Body of pancreas (tissue), 4 donors: ENCODE measurements around the gene MROH2A. TPM values are rescaled to one million over a fixed set of nuclear protein-coding genes. Genes with fewer than 3 reads are reported as not detected.
"Not testable (repeated sequence)": the region's sequence is repeated elsewhere in the genome, so short reads cannot be mapped to it uniquely, and the experiment has no call there.

ENCODE experiments used
- ATAC-seq: fragments of 150-250 bp; one replicate; pipeline ENCODE4 v1.9.1; 2016
- DNase-seq, 4 donors: peaks; one replicate each; pipeline ENCODE4 v3.0.0-alpha.2; 2019
- H3K27ac ChIP-seq, 4 donors: fragments of 200-600 bp; sonication (generic); 1 replicate in 3 of 4; 2 replicates in 1 of 4; pipeline versions ENCODE4 v1.5.1 to v1.6.1; 2016 to 2019; ENCODE audit warnings: mild to moderate bottlenecking in 1 of 4, mixed read lengths in 1 of 4, moderate library complexity in 1 of 4
- H3K27me3 ChIP-seq, 2 donors: fragments of 200-600 bp; sonication (generic); one replicate each; pipeline ENCODE4 v1.6.0; 2016; ENCODE audit warnings: mild to moderate bottlenecking in 1 of 2
- H3K36me3 ChIP-seq, 2 donors: fragments of 200-600 bp; sonication (generic); replicated peaks in 1 of 2; 2 replicates each; pipeline ENCODE4 v1.5.1; 2016; ENCODE audit warnings: low read depth in 2 of 2; ENCODE audit not compliant: insufficient read depth in 1 of 2
- H3K4me1 ChIP-seq: fragments of 200-600 bp; sonication (generic); one replicate; pipeline ENCODE4 v1.6.0; 2016
- H3K4me3 ChIP-seq, 2 donors: fragments of 200-600 bp; sonication (generic); 1 replicate in 1 of 2; 2 replicates in 1 of 2; pipeline ENCODE4 v1.5.1; 2016 to 2019
- H3K9me3 ChIP-seq, 3 donors: fragments of 200-600 bp; sonication (generic); 1 replicate in 2 of 3; 2 replicates in 1 of 3; pipeline ENCODE4 v1.5.1; 2016
- CTCF ChIP-seq, 7 experiments: fragments of 450-650 bp in 4 of 7; fragments of 200-600 bp in 3 of 7; sonication (generic) in 3 of 7; IDR thresholded peaks; one replicate each; pipeline ENCODE4 v1.5.1; 2016 to 2019; ENCODE audit warnings: antibody characterized with exemption in 7 of 7
- POLR2A ChIP-seq, 3 donors: fragments of 450-650 bp; IDR thresholded peaks; one replicate each; pipeline ENCODE4 v1.6.1; 2016; ENCODE audit warnings: antibody characterized with exemption in 3 of 3, mild to moderate bottlenecking in 2 of 3
- WGBS, 2 donors: methylation state at CpG; one replicate each; pipeline ENCODE4 v1.1.5; 2017; 5-methylcytosine and 5-hydroxymethylcytosine counted together
- intact Hi-C: fragments of 100-400 bp; cut with DNase I; formaldehyde crosslinking; loops from one replicate; pipeline ENCODE4 v1.15.1; 2023
- total RNA-seq, 2 donors: library from RNA; depleted of rRNA; stranded (reverse); fragments of >200 nt; gene quantifications; one replicate each; pipeline ENCODE4 v1.1.0, GENCODE V29; 2016

The MROH2A gene
- total RNA-seq, 2 donors from 2014 or later: not detected

GRCh38 chr2:233745073-233745755 lies 32.9 kb upstream of the MROH2A start:
- no peak overlapping the region for H3K27ac ChIP-seq
- ATAC-seq (no peak), DNase-seq (no peak)
- no peaks in the 10 kb centered on the region for H3K27me3 ChIP-seq
- no peaks in the 10 kb centered on the region for H3K36me3 ChIP-seq
- no peak overlapping the region for H3K4me3 ChIP-seq
- H3K4me1 ChIP-seq: no peaks in the 10 kb centered on the region
- whole genome bisulfite sequencing, 2 donors: 58 to 59% methylated on average over 5 of the region's 5 CpGs
- TF ChIP-seq POLR2A (IDR thresholded peaks at IDR 0.05) (no peak), CTCF (IDR thresholded peaks at IDR 0.05) (no peak)
- H3K9me3 ChIP-seq: no peaks in the 10 kb centered on the region
- intact Hi-C loops: no loop called here

- H3K4me1 ChIP-seq, intact Hi-C loops, ATAC-seq, H3K9me3 ChIP-seq, H3K27me3 ChIP-seq, H3K4me3 ChIP-seq, H3K36me3 ChIP-seq, DNase-seq: not testable (repeated sequence)
- peak overlapping the region in 2 of 4 donors; percentile 15 to 16 for H3K27ac ChIP-seq
- 60 to 70% methylated on average over 2 of the region's 2 CpGs for WGBS, 2 donors
Observed at GRCh38 chr2:233745838-233746237, 32.3 kb upstream of the MROH2A start.

- DNase-seq: no peak
- 45 to 54% methylated on average over 10 of the region's 10 CpGs for WGBS, 2 donors
Observed at GRCh38 chr2:233746475-233747282, 31.5 kb upstream of the MROH2A start.

GRCh38 chr2:233747283-233747544 lies 30.9 kb upstream of the MROH2A start:
- ATAC-seq: no peak
- no peak for DNase-seq
- WGBS, 2 donors: 83 to 86% methylated on average over 6 of the region's 6 CpGs

More at GRCh38 chr2:233746475-233747282, 31.5 kb upstream of the MROH2A start:
- H3K9me3 ChIP-seq: peaks cover 0 to 10% (median 0%) of the 10 kb centered on the region in 3 donors
- no peaks in the 10 kb centered on the region for H3K4me1 ChIP-seq
- H3K27me3 ChIP-seq: no peaks in the 10 kb centered on the region
- TF ChIP-seq CTCF (IDR thresholded peaks at IDR 0.05): no peak
- no peak for TF ChIP-seq POLR2A (IDR thresholded peaks at IDR 0.05)
- intact Hi-C loops: no loop called here
- peak overlapping the region in 2 of 4 donors; percentile 15 to 16 for H3K27ac ChIP-seq
- no peaks in the 10 kb centered on the region for H3K36me3 ChIP-seq
- H3K4me3 ChIP-seq: no peak overlapping the region
- ATAC-seq: peak; percentile 84

GRCh38 chr2:233750689-233751088 lies 27.4 kb upstream of the MROH2A start:
- H3K27ac ChIP-seq, DNase-seq, intact Hi-C loops, H3K4me1 ChIP-seq, ATAC-seq, H3K4me3 ChIP-seq, H3K27me3 ChIP-seq, H3K9me3 ChIP-seq, H3K36me3 ChIP-seq: not testable (repeated sequence)
- 70 to 79% methylated on average over 2 of the region's 2 CpGs for WGBS, 2 donors

More at GRCh38 chr2:233747283-233747544, 30.9 kb upstream of the MROH2A start:
- Histone ChIP-seq H3K36me3 (no peaks in the 10 kb centered on the region), H3K4me1 (no peaks in the 10 kb centered on the region), H3K27me3 (no peaks in the 10 kb centered on the region), H3K27ac (no peak overlapping the region), H3K4me3 (no peak overlapping the region), H3K9me3 (peaks cover 0 to 10% (median 0%) of the 10 kb centered on the region in 3 donors)
- TF ChIP-seq CTCF (IDR thresholded peaks at IDR 0.05): no peak
- no peak for TF ChIP-seq POLR2A (IDR thresholded peaks at IDR 0.05)
- intact Hi-C loops: no loop called here

GRCh38 chr2:233751212-233752009 lies 26.7 kb upstream of the MROH2A start:
- H3K4me1 ChIP-seq, intact Hi-C loops, H3K4me3 ChIP-seq, H3K27me3 ChIP-seq, H3K27ac ChIP-seq, H3K9me3 ChIP-seq, DNase-seq, ATAC-seq, H3K36me3 ChIP-seq: not testable (repeated sequence)
- 48 to 54% methylated on average over 2 of the region's 2 CpGs for WGBS, 2 donors
